ENCODE data around the gene CDC7. TPM values are rescaled to one million over a fixed set of nuclear protein-coding genes. Genes with fewer than 3 reads are reported as not detected.
A peak's percentile ranks its signal among the peaks of the same experiment; 100 is the strongest.

Gene CDC7
- total and polyA plus RNA-seq, 8 donors, result 6.3 to 25.3 (median 18.1) TPM

- no peak for ATAC-seq
- TF ChIP-seq CTCF (IDR thresholded peaks at IDR 0.05), result no peak
- Histone ChIP-seq H3K27ac (no peak overlapping the region), H3K9me3 (no peaks in the 10 kb centered on the region), H3K4me3 (no peak overlapping the region), H3K27me3 (no peaks in the 10 kb centered on the region), H3K4me1 (peaks cover 0 to 27% of the 10 kb centered on the region in 2 donors), H3K36me3 (no peaks in the 10 kb centered on the region)
- intact Hi-C loops (cut with DNase I), result no loop called here
- no peak for DNase-seq
These were observed 1.3 kb upstream of the CDC7 start for GRCh38 chr1:91499346-91499745.

- intact Hi-C loops (cut with DNase I), result no loop called here
- DNase-seq, result no peak
- H3K27me3 ChIP-seq, result no peaks in the 10 kb centered on the region
- H3K9me3 ChIP-seq, result no peaks in the 10 kb centered on the region
- no peak for ATAC-seq
- peaks cover 0 to 30% of the 10 kb centered on the region in 2 donors for H3K4me1 ChIP-seq
- H3K4me3 ChIP-seq, result peak overlapping the region; percentile 68 to 72
- H3K36me3 ChIP-seq, result no peaks in the 10 kb centered on the region
- no peak for TF ChIP-seq CTCF (IDR thresholded peaks at IDR 0.05)
- H3K27ac ChIP-seq, result peak overlapping the region; percentile 84 to 89
These were observed 521 bp upstream of the CDC7 start for GRCh38 chr1:91499904-91500755.

GRCh38 chr1:91501523-91501851, 836 bp downstream of the CDC7 start:
- TF ChIP-seq CTCF (IDR thresholded peaks at IDR 0.05), result no peak
- peak; percentile 8 for ATAC-seq
- Histone ChIP-seq H3K36me3 (no peaks in the 10 kb centered on the region), H3K4me1 (peaks cover 0 to 37% of the 10 kb centered on the region in 2 donors), H3K4me3 (peak overlapping the region; percentile 68 to 72), H3K27me3 (no peaks in the 10 kb centered on the region), H3K9me3 (no peaks in the 10 kb centered on the region), H3K27ac (peak overlapping the region; percentile 84 to 89)
- intact Hi-C loops (cut with DNase I), result no loop called here
- no peak for DNase-seq

GRCh38 chr1:91501971-91502671, 1.5 kb downstream of the CDC7 start:
- DNase-seq (no peak), ATAC-seq (no peak)
- H3K9me3 ChIP-seq, result no peaks in the 10 kb centered on the region
- H3K4me1 ChIP-seq, result peaks cover 0 to 37% of the 10 kb centered on the region in 2 donors
- H3K4me3 ChIP-seq, result peak overlapping the region; percentile 68 to 72
- intact Hi-C loops (cut with DNase I), result no loop called here
- H3K27me3 ChIP-seq, result no peaks in the 10 kb centered on the region
- H3K36me3 ChIP-seq, result no peaks in the 10 kb centered on the region
- TF ChIP-seq CTCF (IDR thresholded peaks at IDR 0.05), result no peak
- peak overlapping the region in 1 of 2 donors; percentile 89 for H3K27ac ChIP-seq

- ATAC-seq, result no peak
- no peak overlapping the region for H3K4me3 ChIP-seq
- no peaks in the 10 kb centered on the region for H3K9me3 ChIP-seq
- peaks cover 0 to 37% of the 10 kb centered on the region in 2 donors for H3K4me1 ChIP-seq
- no peaks in the 10 kb centered on the region for H3K36me3 ChIP-seq
- intact Hi-C loops (cut with DNase I), result no loop called here
- H3K27me3 ChIP-seq, result no peaks in the 10 kb centered on the region
- no peak for DNase-seq
- no peak for TF ChIP-seq CTCF (IDR thresholded peaks at IDR 0.05)
- no peak overlapping the region for H3K27ac ChIP-seq
These were observed 2.1 kb downstream of the CDC7 start for GRCh38 chr1:91502672-91503184.
